ENCODE data around the gene RPN2. TPM values are rescaled to one million over a fixed set of nuclear protein-coding genes. Genes with fewer than 3 reads are reported as not detected.

Gene RPN2
- total RNA-seq, 1 experiment from 2014 or later: 220 TPM

- Histone ChIP-seq H3K36me3 (ENCODE audit: control insufficient read depth in 1 of 2, insufficient read depth in 2 of 2, low read length in 2 of 2) (peaks cover 59 to 61% of the 10 kb centered on the region in 2 experiments), H3K4me1 (ENCODE audit: control insufficient read depth in 1 of 2, insufficient read depth in 2 of 2, low read length in 2 of 2) (no peaks in the 10 kb centered on the region), H3K4me2 (ENCODE audit: low read length) (no peak overlapping the region), H3K27ac (ENCODE audit: low read depth, low read length) (no peak overlapping the region), H4K20me1 (ENCODE audit: insufficient read depth) (peaks cover 14% of the 10 kb centered on the region), H2AFZ (ENCODE audit: low read depth, low read length, poor library complexity, severe bottlenecking) (no peak overlapping the region), H3K79me2 (ENCODE audit: insufficient read depth, low read length) (peaks cover 24% of the 10 kb centered on the region), H3K9me3 (ENCODE audit: control insufficient read depth in 1 of 2, insufficient read depth in 1 of 2, low read depth in 1 of 2, low read length in 2 of 2) (no peaks in the 10 kb centered on the region), H3K9ac (ENCODE audit: low read length) (no peak overlapping the region), H3K9me2 (ENCODE audit: insufficient read depth) (no peaks in the 10 kb centered on the region), H3K4me3 (replicated peaks in 1 of 2; ENCODE audit: low read depth in 1 of 2, low read length in 2 of 2) (no peak overlapping the region), H3K27me3 (ENCODE audit: insufficient read depth, low read length) (no peaks in the 10 kb centered on the region)
- intact Hi-C loops (cut with micrococcal nuclease): no loop called here
- no peak for ATAC-seq
- POLR2A ChIA-PET: no interaction called here
- TF ChIP-seq REST (IDR thresholded peaks at IDR 0.05; ENCODE audit: low read depth): no peak
- TF ChIP-seq POLR2AphosphoS5 (IDR thresholded peaks at IDR 0.05; ENCODE audit: low read depth, low read length): no peak
- TF ChIP-seq JUND (IDR thresholded peaks at IDR 0.05): no peak
- TF ChIP-seq, protein P1, sequence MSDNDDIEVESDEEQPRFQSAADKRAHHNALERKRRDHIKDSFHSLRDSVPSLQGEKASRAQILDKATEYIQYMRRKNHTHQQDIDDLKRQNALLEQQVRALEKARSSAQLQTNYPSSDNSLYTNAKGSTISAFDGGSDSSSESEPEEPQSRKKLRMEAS (IDR thresholded peaks at IDR 0.05): no peak
- TF ChIP-seq EZH2phosphoT487 (IDR thresholded peaks at IDR 0.05; ENCODE audit: borderline replicate concordance): no peak
- no peak for TF ChIP-seq SIN3A (IDR thresholded peaks at IDR 0.05; ENCODE audit: low read depth)
- TF ChIP-seq FOSL1 (IDR thresholded peaks at IDR 0.05; ENCODE audit: low read depth): no peak
- no peak for TF ChIP-seq CEBPB (IDR thresholded peaks at IDR 0.05; ENCODE audit: low read depth)
- TF ChIP-seq, protein P2, sequence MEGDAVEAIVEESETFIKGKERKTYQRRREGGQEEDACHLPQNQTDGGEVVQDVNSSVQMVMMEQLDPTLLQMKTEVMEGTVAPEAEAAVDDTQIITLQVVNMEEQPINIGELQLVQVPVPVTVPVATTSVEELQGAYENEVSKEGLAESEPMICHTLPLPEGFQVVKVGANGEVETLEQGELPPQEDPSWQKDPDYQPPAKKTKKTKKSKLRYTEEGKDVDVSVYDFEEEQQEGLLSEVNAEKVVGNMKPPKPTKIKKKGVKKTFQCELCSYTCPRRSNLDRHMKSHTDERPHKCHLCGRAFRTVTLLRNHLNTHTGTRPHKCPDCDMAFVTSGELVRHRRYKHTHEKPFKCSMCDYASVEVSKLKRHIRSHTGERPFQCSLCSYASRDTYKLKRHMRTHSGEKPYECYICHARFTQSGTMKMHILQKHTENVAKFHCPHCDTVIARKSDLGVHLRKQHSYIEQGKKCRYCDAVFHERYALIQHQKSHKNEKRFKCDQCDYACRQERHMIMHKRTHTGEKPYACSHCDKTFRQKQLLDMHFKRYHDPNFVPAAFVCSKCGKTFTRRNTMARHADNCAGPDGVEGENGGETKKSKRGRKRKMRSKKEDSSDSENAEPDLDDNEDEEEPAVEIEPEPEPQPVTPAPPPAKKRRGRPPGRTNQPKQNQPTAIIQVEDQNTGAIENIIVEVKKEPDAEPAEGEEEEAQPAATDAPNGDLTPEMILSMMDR (IDR thresholded peaks at IDR 0.05 in 2 of 3, conservative IDR thresholded peaks at IDR 0.05 in 1 of 3; ENCODE audit: borderline replicate concordance in 1 of 3, insufficient read depth in 1 of 3, low read depth in 2 of 3, low read length in 2 of 3): no peak
- TF ChIP-seq ELF1 (IDR thresholded peaks at IDR 0.05; ENCODE audit: borderline replicate concordance, low read depth): no peak
- TF ChIP-seq EGR1 (IDR thresholded peaks at IDR 0.05; ENCODE audit: low read depth): no peak
- TF ChIP-seq CBX3 (IDR thresholded peaks at IDR 0.05; ENCODE audit: low read depth): no peak
- TF ChIP-seq TCF7L2 (IDR thresholded peaks at IDR 0.05; ENCODE audit: borderline replicate concordance, extremely low read depth, insufficient read depth, insufficient read length): no peak
- TF ChIP-seq, protein P3, sequence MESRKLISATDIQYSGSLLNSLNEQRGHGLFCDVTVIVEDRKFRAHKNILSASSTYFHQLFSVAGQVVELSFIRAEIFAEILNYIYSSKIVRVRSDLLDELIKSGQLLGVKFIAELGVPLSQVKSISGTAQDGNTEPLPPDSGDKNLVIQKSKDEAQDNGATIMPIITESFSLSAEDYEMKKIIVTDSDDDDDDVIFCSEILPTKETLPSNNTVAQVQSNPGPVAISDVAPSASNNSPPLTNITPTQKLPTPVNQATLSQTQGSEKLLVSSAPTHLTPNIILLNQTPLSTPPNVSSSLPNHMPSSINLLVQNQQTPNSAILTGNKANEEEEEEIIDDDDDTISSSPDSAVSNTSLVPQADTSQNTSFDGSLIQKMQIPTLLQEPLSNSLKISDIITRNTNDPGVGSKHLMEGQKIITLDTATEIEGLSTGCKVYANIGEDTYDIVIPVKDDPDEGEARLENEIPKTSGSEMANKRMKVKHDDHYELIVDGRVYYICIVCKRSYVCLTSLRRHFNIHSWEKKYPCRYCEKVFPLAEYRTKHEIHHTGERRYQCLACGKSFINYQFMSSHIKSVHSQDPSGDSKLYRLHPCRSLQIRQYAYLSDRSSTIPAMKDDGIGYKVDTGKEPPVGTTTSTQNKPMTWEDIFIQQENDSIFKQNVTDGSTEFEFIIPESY (IDR thresholded peaks at IDR 0.05; ENCODE audit: extremely low read depth, insufficient replicate concordance, low read length): no peak
- no peak for TF ChIP-seq ZNF274 (IDR thresholded peaks at IDR 0.05; ENCODE audit: low read depth, low read length)
- BruUV-seq (replicated peaks): no TSS peak
- RAD21 ChIA-PET (ENCODE audit: low non-redundant PET in 1 of 2, low total read pairs in 2 of 2, uncharacterized antibody in 2 of 2, unreplicated experiment in 2 of 2): no interaction called here
- no peak for DNase-seq (ENCODE audit: low read depth, low spot score)
- CTCF ChIA-PET: no interaction called here
These were observed 43.9 kb downstream of the RPN2 start for GRCh38 chr20:37223053-37223452.

All from HCT116 (cell line).